ENCODE data around the gene OR4F15. TPM values are rescaled to one million over a fixed set of nuclear protein-coding genes. Genes with fewer than 3 reads are reported as not detected.

OR4F15 gene
- total and polyA plus RNA-seq, 2 donors (not counting 1 experiment from before 2014, with no cell fraction given): not detected

DNA sequence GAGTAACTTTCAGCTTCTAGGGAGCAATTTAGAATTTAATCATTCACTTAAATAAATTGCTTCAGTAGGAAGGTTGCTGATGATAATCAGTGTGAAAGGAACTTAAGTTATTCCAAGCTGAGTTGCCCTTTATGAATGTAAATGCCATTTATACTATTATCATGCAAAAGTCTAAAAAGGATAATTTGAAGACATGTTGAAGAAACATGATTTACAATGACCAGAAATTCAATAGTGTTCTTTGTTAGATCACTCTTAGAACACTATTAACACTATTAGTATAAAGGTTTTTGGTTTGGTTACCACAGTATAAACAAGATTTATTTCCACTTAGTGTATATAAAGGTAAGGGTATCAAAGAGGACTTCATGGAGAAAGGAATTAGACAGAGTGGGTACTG is 7.1 kb upstream of the OR4F15 start:
- ChIA-PET CTCF (no interaction called here), POLR2A (no interaction called here)
- Histone ChIP-seq H3K36me3 (replicated peaks in 1 of 2; ENCODE audit: control extremely low read depth in 1 of 2, control insufficient read depth in 1 of 2, extremely low read depth in 1 of 2, insufficient read depth in 2 of 2, low read length in 1 of 2) (no peaks in the 10 kb centered on the region), H3K79me2 (ENCODE audit: control insufficient read depth, insufficient read depth, low read length) (no peaks in the 10 kb centered on the region), H3K4me3 (ENCODE audit: control extremely low read depth in 1 of 5, extremely low read depth in 1 of 5, insufficient read depth in 1 of 5, low read depth in 2 of 5, low read length in 4 of 5) (no peak overlapping the region), H3K27ac (ENCODE audit: low read length in 2 of 2) (no peak overlapping the region), H2AFZ (ENCODE audit: insufficient read depth, low read depth, low read length, poor library complexity, severe bottlenecking) (no peak overlapping the region), H3K4me2 (replicated peaks; ENCODE audit: low read depth, low read length, poor library complexity, severe bottlenecking) (no peak overlapping the region), H3K9me3 (ENCODE audit: control extremely low read depth in 1 of 3, control insufficient read depth in 2 of 3, insufficient read depth in 1 of 3, low read length in 2 of 3) (no peaks in the 10 kb centered on the region), H3K9ac (ENCODE audit: low read length) (no peak overlapping the region), H4K20me1 (ENCODE audit: control insufficient read depth, insufficient read depth, low read length, poor library complexity, severe bottlenecking) (no peaks in the 10 kb centered on the region), H3K27me3 (replicated peaks in 1 of 4; ENCODE audit: control extremely low read depth in 1 of 4, control insufficient read depth in 3 of 4, insufficient read depth in 4 of 4, low read length in 3 of 4) (peaks cover 0 to 3% (median 0%) of the 10 kb centered on the region in 4 experiments), H3K4me1 (ENCODE audit: control insufficient read depth in 2 of 2, insufficient read depth in 2 of 2, low read length in 2 of 2) (no peaks in the 10 kb centered on the region)
- Mint-ChIP-seq H3K27me3 (peaks cover 23% of the 10 kb centered on the region), H3K9me3 (ENCODE audit: insufficient read depth) (no peaks in the 10 kb centered on the region), H3K4me3 (no peak overlapping the region), H3K27ac (no peak overlapping the region), H3K4me1 (no peaks in the 10 kb centered on the region)
- DNase-seq (no peak), ATAC-seq (ENCODE audit: low read depth) (no peak)
- TF ChIP-seq, protein P1, sequence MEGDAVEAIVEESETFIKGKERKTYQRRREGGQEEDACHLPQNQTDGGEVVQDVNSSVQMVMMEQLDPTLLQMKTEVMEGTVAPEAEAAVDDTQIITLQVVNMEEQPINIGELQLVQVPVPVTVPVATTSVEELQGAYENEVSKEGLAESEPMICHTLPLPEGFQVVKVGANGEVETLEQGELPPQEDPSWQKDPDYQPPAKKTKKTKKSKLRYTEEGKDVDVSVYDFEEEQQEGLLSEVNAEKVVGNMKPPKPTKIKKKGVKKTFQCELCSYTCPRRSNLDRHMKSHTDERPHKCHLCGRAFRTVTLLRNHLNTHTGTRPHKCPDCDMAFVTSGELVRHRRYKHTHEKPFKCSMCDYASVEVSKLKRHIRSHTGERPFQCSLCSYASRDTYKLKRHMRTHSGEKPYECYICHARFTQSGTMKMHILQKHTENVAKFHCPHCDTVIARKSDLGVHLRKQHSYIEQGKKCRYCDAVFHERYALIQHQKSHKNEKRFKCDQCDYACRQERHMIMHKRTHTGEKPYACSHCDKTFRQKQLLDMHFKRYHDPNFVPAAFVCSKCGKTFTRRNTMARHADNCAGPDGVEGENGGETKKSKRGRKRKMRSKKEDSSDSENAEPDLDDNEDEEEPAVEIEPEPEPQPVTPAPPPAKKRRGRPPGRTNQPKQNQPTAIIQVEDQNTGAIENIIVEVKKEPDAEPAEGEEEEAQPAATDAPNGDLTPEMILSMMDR (IDR thresholded peaks at IDR 0.05): no peak
- no peak for TF ChIP-seq EZH2 (IDR thresholded peaks at IDR 0.05; ENCODE audit: borderline replicate concordance, insufficient read depth, low read depth, low read length, poor library complexity, severe bottlenecking)
- intact Hi-C loops (cut with micrococcal nuclease): no loop called here

DNA sequence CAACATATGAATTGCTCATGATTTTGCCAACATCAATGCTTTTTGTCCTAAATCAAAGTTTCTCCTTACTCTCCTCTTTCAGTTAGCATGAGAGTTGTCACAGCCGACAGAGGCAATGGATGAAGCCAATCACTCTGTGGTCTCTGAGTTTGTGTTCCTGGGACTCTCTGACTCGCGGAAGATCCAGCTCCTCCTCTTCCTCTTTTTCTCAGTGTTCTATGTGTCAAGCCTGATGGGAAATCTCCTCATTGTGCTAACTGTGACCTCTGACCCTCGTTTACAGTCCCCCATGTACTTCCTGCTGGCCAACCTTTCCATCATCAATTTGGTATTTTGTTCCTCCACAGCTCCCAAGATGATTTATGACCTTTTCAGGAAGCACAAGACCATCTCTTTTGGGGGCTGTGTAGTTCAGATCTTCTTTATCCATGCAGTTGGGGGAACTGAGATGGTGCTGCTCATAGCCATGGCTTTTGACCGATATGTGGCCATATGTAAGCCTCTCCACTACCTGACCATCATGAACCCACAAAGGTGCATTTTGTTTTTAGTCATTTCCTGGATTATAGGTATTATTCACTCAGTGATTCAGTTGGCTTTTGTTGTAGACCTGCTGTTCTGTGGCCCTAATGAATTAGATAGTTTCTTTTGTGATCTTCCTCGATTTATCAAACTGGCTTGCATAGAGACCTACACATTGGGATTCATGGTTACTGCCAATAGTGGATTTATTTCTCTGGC is 6.2 kb upstream of the OR4F15 start:
- Histone ChIP-seq H2AFZ (ENCODE audit: insufficient read depth, low read depth, low read length, poor library complexity, severe bottlenecking) (no peak overlapping the region), H4K20me1 (ENCODE audit: control insufficient read depth, insufficient read depth, low read length, poor library complexity, severe bottlenecking) (no peaks in the 10 kb centered on the region), H3K79me2 (ENCODE audit: control insufficient read depth, insufficient read depth, low read length) (no peaks in the 10 kb centered on the region), H3K9ac (ENCODE audit: low read length) (no peak overlapping the region), H3K4me3 (ENCODE audit: control extremely low read depth in 1 of 5, extremely low read depth in 1 of 5, insufficient read depth in 1 of 5, low read depth in 2 of 5, low read length in 4 of 5) (no peak overlapping the region), H3K36me3 (replicated peaks in 1 of 2; ENCODE audit: control extremely low read depth in 1 of 2, control insufficient read depth in 1 of 2, extremely low read depth in 1 of 2, insufficient read depth in 2 of 2, low read length in 1 of 2) (no peaks in the 10 kb centered on the region), H3K4me1 (ENCODE audit: control insufficient read depth in 2 of 2, insufficient read depth in 2 of 2, low read length in 2 of 2) (no peaks in the 10 kb centered on the region), H3K27me3 (replicated peaks in 1 of 4; ENCODE audit: control extremely low read depth in 1 of 4, control insufficient read depth in 3 of 4, insufficient read depth in 4 of 4, low read length in 3 of 4) (peaks cover 0 to 3% (median 0%) of the 10 kb centered on the region in 4 experiments), H3K9me3 (ENCODE audit: control extremely low read depth in 1 of 3, control insufficient read depth in 2 of 3, insufficient read depth in 1 of 3, low read length in 2 of 3) (no peaks in the 10 kb centered on the region), H3K27ac (ENCODE audit: low read length in 2 of 2) (no peak overlapping the region), H3K4me2 (replicated peaks; ENCODE audit: low read depth, low read length, poor library complexity, severe bottlenecking) (no peak overlapping the region)
- 63% methylated on average over 4 of the region's 6 CpGs for WGBS (ENCODE audit: insufficient coverage)
- no peaks in the 10 kb centered on the region for H3K9me3 Mint-ChIP-seq (ENCODE audit: insufficient read depth)
- peaks cover 27% of the 10 kb centered on the region for H3K27me3 Mint-ChIP-seq
- ATAC-seq (ENCODE audit: low read depth): no peak
- DNase-seq: no peak
- TF ChIP-seq EZH2 (IDR thresholded peaks at IDR 0.05; ENCODE audit: borderline replicate concordance, insufficient read depth, low read depth, low read length, poor library complexity, severe bottlenecking): no peak
- TF ChIP-seq, protein P1 (IDR thresholded peaks at IDR 0.05): no peak
- no peaks in the 10 kb centered on the region for H3K4me1 Mint-ChIP-seq
- ChIA-PET CTCF (no interaction called here), POLR2A (no interaction called here)
- H3K27ac Mint-ChIP-seq: no peak overlapping the region
- no peak overlapping the region for H3K4me3 Mint-ChIP-seq
- intact Hi-C loops (cut with micrococcal nuclease): no loop called here
